Esophagus muscularis mucosa (tissue), 3 donors: ENCODE data around the gene MUC5B.

ENCODE experiments used
- POLR2A ChIP-seq: fragments of 450-650 bp; IDR thresholded peaks from one replicate; pipeline ENCODE4 v1.6.1; 2017; ENCODE audit warnings: antibody characterized with exemption, moderate library complexity, mild to moderate bottlenecking, low read depth
- TF ChIP-seq, protein P1 (sequence below), 3 experiments: fragments of 200-600 bp in 2 of 3; fragments of 450-650 bp in 1 of 3; sonication (generic) in 2 of 3; IDR thresholded peaks; one replicate each; pipeline ENCODE4 v1.5.1; 2017 to 2019; ENCODE audit warnings: antibody characterized with exemption in 3 of 3, mild to moderate bottlenecking in 2 of 3, moderate library complexity in 1 of 3

DNA sequence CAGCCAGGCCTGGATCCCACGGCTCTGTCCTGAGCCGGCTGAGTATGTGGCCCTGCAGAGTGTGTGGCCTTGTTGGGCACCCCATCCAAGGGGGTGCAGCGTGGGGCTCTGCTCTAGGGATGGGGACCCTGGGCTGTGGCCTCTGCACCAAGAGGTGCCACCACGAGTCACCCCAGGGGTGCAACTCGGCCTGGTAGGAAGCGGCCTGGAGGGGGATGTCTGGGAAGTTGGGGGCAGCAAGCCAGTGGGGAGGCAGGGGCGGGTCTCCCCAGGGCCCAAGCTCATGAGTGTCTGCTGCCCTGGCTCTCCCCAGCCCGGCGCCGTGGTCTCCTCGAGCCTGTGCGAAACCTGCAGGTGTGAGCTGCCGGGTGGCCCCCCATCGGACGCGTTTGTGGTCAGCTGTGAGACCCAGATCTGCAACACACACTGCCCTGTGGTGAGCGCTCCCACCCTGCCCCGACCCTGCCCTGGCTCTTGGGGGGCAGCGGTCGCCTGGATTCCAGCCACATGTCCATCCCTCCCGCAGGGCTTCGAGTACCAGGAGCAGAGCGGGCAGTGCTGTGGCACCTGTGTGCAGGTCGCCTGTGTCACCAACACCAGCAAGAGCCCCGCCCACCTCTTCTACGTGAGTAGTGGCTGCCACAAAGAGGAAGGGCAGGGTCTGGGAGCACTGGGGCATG, 24.2 kb upstream of the MUC5B start:
- TF ChIP-seq, protein P1, sequence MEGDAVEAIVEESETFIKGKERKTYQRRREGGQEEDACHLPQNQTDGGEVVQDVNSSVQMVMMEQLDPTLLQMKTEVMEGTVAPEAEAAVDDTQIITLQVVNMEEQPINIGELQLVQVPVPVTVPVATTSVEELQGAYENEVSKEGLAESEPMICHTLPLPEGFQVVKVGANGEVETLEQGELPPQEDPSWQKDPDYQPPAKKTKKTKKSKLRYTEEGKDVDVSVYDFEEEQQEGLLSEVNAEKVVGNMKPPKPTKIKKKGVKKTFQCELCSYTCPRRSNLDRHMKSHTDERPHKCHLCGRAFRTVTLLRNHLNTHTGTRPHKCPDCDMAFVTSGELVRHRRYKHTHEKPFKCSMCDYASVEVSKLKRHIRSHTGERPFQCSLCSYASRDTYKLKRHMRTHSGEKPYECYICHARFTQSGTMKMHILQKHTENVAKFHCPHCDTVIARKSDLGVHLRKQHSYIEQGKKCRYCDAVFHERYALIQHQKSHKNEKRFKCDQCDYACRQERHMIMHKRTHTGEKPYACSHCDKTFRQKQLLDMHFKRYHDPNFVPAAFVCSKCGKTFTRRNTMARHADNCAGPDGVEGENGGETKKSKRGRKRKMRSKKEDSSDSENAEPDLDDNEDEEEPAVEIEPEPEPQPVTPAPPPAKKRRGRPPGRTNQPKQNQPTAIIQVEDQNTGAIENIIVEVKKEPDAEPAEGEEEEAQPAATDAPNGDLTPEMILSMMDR (IDR thresholded peaks at IDR 0.05): no peak
- no peak for TF ChIP-seq POLR2A
